GM18907 (cell line): ENCODE results near the gene CCDC85A.
"Not testable (repeated sequence)": the region's sequence is repeated elsewhere in the genome, so short reads cannot be mapped to it uniquely, and the experiment has no call there.

Experiments
- ATAC-seq: cut with Tn5 transposase; IDR thresholded peaks from one replicate; pipeline ENCODE4 v1.9.1; 2021; ENCODE audit warnings: mild to moderate bottlenecking, moderate library complexity; ENCODE audit not compliant: unreplicated experiment

The CCDC85A gene

DNA sequence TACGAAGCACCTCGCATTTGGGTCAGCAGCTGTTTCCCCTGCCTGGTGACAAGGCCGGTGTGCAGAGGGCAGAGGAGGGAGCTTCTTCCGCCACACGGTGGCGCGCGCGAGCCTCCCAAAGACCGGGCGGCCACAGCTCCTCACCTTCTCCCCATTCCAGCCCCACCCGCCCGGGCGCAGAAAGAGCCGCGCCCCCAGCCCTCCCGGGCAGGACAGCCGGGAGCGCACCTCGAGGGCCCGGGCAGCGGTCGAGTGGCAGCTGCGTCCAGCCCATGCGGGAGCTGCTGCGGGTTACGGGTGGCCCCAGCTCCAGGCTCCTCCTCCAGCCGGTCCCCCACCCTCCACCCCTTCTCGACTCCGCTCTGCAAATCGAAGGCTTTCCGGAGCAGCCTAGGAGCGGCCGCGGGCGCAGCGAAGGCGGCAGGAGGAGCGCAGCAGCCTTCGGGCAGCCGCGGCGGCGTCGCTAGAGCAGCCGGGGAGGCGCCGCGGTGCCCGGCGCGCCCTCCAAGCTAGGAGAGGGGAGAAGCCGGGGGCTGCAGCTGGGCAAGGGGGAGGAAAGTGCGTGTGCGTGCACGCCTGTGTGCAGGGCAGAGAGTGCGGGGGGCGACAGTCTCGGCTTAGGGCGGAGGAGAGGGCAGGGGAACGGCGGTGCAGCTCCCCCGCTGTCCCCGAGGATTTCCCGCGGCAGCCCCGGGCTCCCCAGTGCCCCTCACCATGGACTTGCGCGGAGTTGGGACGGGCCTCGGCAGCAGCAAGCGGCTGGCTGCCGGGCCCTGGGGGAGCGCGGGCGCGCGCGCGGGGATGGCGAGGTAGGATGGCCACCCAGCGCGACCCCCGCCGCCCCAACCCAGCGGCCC, at the start of gene CCDC85A:
Gene CCDC85A (plus strand): TSS at position 348 of the 857 bp plus-strand sequence. CDS start 635 bp downstream, outside the sequence.
- ATAC-seq, result peak; percentile 98

DNA sequence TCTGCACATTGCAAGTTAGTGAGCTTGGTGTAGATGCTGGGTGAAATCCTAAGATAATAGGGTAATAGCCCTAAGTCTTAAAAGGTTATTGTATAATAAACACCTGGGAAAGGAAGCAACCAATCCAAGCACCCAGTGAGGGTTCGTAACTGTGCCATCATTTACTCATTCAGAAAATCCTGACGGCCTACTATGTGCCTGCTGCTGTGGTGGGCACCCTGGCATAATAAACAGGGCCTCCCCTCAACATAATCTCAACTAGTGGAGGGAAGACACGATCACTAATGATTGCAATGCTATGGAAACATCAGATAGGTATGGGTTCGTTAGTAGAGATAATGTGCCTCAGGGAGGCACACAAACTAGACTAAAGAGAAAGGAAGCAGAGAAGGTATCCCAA, 48.9 kb upstream of the CCDC85A start:
- no peak for ATAC-seq

DNA sequence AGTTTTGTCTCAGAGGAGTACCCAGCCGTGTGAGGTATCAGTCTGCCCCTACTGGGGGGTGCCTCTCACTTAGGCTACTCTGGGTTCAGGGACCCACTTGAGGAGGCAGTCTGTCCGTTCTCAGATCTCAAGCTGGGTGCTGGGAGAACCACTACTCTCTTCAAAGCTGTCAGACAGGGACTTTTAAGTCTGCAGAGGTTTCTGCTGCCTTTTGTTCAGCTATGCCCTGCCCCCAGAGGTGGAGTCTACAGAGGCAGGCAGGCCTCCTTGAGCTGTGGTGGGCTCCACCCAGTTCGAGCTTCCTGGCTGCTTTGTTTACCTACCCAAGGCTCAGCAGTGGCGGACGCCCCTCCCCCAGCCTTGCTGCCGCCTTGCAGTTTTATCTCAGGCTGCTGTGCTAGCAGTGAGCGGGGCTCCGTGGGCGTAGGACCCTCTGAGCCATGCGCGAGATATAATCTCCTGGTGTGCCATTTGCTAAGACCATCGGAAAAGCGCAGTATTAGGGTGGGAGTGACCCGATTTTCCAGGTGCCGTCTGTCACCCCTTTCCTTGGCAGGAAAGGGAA, 41.2 kb upstream of the CCDC85A start:
- not testable (repeated sequence) for ATAC-seq

DNA sequence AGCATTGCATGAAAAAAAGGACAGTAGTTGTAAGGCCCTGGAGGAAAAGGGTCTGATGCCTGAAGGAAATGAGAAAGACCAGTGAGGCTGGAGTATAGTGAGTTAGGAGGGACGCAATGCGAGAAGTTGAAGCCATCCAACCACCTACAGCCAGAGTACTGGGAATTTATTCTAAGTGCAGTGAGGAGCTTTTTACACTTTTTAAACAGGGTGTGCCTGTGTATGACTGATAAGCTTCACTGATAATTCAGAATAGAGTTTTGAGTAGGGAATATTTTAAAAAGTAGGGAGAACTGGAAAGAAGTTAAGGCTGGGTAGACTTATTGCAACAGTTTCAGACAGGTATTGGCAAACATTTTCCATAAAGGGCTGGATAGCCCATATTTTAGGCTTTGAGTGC, 35.9 kb upstream of the CCDC85A start:
- ATAC-seq, result no peak

DNA sequence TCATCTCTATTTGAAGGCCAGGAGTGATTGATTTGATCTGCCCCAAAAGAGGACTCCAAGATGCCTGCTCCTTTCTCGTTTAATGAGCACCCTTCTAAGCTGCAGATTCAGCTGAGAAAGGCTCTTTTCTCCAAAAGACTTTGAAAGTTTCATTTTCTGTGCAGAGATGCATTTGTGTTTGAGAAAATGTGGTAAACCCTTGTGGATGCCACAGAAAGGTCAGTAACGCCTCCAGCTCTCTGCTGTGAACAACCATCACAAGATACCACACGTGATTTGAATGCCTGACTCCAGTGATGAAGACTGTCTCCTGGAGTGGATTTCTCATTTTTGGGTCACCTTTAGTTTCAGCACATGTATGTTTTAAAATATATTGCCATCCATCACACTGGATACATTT, 35.0 kb upstream of the CCDC85A start:
- no peak for ATAC-seq

DNA sequence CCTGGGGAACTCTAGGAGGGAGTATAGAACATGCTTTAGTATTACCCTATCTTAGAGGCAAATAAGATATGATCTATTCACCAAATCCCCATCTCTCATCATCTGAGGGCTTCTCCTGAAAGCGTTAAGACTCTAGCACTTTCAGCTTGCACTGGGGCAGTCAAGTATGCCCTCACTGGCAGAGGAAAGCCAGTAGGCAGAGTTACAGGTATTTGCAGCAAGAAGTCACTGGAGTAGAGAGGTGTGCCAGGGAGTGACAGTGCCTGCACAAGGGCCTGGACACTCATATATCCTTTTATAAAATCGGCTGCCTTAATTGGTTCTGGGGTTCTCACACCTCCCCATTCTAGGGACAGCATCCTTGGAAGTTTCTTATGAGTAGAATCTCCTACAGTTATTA, 31.9 kb upstream of the CCDC85A start:
- no peak for ATAC-seq

DNA sequence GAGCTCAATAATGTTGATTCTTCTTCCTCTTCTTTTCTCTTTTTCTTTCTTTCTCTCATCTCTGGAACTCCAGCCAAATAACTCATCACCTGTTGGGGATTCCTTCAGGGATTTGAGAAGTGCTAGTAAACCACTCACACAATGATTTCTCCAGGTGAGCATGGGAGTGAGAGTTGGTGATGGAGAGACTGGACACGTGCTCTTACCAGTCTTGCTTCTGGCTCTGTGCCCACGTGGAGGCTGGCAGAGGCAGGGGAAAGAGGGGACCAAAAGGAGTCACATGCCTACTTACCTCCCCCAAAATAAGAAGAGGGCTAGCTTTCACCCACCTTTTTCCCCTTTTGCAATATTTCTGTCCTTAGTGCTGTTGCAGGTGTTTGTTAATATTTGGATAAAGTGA, 28.6 kb upstream of the CCDC85A start:
- ATAC-seq, result no peak

DNA sequence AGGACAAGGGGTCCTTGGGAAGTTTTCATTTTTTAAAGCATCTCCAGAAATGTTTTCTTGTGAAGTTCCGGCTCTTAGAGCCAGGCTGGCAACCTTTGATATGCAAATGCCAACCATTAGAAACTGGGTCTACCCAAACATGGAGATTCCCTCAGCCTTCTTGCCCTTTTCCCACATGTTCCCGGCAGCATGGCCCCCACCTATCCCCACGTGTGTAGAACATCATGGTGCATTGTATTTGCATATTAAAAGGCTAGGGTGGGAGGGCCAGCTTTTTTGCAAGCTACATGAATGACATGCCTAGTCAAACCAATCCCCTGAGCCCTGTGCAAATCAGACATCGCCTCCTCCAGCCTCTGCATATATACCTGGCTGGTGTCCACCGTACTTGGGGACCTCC, 23.9 kb upstream of the CCDC85A start:
- not testable (repeated sequence) for ATAC-seq

DNA sequence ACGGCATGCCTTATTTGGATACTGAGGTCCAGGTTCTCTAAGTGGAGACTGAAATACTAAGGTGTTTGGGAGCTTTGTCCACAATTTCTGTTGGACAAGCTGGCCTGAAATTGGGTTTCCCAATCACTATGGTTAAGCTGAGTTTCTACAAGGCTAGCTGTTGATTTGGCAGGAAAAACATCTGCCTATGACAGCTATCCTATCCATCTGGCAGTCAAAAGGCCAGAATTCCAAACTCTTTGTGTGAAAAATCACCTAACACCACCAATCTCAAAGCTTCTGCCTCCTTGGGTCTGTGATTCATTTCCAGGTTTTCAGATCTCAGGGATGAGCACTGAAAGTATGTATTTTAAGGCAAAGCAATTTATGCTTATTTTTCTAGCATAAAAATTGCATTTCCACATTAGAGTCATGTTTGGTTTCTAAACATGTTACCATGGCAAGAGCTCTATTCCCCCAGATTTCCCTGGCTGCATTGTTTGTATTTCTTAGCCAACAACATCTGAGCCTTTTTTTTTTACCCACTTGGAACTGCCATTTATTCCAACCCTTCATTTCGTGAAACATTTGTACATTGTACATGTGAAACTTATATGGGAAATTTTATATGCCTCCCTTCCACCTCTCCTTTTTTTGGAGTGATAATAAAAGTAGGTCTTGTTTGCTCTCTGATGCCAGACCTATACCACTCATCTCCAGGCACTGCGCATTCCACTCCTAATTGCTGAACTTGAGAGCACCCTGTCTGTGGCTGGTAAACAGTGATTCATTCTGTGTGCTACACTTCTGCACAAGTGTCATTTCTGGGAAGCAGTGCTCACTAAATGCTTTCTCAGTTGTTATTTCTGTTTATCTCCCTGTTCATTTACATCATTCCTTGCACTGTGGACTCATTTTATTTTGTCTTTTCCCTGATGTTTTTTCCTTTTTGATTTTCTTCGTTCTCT, 15.9 kb upstream of the CCDC85A start:
- ATAC-seq, result no peak

DNA sequence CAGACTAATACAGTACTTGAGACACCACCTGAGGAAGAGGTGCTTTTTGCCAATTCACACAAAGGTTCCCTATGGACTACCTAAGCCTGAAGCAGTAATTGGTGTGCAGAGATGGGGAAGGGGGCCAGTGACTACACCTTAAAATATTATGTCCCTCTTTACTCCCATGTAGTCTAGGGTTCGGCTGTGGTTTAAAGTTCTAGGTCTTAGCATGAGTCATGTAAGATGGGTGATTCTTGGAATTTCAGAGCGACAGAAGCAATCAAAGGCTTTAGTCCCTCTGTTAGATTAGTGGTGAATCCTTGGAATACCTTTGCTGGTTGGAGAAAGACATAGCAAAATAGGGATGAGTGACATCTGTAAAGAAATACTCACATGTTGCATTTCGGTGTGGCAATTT, 14.3 kb upstream of the CCDC85A start:
- ATAC-seq, result no peak

DNA sequence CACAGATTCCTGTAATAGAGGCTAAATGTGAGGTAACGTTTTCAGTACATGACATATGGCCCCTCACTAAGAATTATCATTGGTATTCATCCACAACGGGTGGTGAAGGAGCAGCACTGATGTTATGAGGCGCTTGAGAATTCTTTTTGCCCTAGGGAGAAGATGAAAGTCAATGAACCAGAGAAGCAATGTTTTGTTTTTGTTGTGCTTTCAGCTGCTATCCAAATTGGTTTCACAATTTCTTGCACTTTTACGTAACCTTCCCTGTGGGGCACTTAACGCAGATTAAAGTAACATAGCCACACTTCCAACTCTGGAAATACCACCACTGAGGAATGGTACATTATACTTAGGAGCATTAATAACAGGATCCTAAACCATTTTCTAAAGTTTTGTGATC, 13.3 kb upstream of the CCDC85A start:
- ATAC-seq, result no peak

DNA sequence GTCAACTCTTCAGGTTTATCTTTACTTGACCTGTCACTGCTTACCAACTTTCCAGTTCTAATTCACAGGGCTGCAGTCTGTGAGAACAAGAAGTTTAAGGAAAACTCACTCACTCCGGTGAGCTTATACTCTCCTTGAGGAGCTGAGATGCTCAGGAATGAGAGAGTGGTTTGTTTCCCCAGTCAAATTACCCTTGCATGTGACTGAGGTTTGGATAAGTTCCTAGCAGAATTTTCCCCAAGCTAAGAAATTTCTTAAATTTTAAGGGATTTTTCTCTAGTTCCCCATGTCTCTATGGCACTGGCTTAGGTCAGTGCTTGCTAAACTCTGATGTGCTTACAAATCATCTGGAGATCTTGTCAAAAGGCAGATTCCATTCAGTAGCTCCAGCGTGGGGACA, 12.8 kb upstream of the CCDC85A start:
- ATAC-seq, result no peak

DNA sequence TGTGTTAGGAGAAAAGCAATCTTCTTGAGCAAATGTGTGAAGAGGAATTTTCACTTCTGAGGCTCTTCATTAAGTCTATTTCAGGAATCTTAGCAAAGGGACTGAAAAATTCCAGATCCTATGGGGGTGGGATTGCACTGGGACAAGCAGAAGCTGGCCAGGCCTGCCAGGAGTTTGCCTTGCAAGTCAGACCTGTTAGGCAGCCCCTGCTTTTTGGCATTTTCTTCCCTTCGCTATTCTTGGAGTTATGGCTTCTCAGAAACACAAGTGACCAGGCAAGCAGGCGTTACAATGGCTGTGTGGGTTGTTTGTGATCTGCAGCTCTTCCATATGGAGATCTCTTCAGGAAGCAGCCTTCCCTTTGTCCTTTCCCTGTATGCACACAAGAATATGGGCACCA, 8.0 kb upstream of the CCDC85A start:
- ATAC-seq, result no peak

DNA sequence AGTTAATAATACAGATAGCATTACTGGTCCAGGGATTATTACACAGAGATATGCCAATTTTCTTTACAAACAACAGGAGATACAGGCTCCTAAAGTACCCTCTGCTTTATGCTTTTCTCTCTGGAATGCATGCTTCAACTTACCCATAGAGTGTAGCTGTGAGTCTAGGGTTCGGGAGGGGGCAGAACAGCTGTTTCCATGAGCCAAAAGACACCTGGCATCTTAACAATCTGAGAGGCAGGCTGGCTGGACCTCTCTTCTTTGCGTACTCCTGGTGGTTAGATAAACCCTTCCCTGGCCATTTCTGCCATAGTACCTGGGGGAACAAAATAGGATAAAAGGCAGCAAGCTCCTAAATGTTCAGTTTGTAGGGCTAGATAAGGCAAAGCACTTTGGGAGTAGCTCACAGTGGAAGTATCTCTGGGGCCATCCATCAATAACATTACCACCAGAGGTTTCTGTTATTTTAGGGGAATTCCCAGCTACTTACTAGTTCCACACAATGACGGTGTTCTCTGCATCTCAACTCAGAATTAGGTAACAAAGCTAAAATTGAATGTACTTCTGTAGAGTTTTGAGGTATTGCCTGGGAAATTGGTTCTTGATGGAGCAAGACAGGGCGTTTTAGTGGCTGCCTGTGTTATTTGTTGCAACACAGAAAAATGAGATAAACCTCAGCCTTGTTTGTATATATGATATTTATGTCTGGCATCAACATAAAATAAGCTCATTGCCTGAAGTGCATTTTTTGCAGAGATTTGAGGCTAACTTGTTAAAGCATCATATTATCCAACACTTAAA, 6.2 kb upstream of the CCDC85A start:
- ATAC-seq, result peak; percentile 93

DNA sequence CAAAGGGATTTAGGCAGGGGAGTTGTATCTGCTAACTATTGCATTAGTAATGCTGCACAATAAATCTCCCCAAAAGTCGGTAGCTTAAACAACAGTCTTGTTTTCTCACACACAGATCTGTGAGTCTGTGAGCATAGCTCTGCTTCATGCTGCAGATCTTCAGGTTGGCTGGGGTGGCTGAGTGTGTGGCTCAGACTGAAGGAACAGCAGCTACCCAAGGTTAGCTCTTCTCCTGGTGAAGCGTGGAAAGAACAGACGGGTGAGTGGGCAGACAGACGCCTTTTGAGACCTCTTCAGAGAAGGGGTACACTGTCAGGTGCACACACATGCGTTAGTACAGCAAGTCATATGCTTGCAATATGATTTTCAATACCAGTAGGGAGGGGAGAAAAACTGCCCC, 3.9 kb upstream of the CCDC85A start:
- no peak for ATAC-seq

DNA sequence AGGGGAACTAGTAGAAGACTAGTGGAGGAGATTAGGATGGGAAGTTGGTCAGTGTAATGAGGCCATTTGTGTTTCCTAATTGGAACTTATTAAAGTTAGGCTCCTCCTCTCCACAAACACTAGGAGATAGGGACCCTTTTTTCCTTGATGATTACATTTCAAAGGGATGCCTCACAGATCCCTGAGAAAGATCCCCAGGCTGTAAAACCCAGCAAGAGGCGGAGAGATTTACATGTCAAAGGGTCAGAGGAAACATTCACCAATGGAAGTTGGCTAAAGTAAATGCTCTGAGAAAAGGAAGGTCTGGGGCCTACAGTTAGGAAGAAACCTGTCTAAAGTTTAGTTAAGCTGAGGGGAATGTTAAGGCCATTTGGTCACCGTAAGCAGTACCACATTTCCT, 1.4 kb upstream of the CCDC85A start:
- ATAC-seq, result no peak

DNA sequence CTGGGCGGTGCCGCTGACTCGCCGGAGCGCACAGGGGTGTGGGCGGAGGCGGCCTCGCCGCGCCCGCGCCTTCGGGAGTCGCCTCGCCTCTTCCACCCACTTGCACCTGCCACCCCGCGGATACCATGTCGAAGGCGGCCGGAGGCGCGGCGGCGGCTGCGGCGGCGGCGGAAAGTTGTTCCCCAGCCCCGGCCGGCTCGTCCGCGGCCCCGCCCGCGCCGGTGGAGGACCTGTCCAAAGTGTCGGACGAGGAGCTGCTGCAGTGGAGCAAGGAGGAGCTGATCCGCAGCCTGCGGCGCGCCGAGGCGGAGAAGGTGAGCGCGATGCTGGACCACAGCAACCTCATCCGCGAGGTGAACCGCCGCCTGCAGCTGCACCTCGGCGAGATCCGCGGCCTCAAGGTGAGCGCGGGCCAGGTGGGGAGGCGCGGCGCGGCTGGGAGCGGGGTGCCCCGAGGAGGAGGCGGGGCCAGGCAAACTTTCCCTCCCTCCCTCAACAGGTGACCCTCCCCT, 766 bp downstream of the CCDC85A start:
- peak; percentile 22 for ATAC-seq

DNA sequence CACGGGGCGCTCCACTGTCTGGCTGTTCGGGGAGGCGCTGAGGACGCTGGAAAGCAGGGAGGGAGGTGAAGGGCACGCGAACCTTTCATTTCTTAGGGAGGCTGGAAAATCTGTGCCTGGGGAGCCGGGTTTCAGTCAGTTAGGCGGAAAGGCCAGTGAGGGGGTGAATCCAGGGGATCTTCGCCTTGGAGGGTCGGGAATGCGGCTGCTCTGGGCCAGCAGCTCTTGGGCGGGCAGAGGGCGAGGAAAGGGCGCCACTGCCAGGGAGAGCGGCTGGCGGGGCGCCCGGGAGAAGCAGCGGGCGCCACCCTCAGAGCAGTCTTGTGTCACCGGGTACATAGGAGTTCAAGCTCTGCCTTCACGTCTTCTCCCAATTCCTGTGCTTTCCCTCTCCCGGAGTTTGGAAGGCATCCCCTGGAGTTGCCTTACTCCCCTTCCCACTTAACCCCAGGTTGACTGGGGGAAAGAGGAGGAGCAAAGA, 1.4 kb downstream of the CCDC85A start:
- no peak for ATAC-seq

DNA sequence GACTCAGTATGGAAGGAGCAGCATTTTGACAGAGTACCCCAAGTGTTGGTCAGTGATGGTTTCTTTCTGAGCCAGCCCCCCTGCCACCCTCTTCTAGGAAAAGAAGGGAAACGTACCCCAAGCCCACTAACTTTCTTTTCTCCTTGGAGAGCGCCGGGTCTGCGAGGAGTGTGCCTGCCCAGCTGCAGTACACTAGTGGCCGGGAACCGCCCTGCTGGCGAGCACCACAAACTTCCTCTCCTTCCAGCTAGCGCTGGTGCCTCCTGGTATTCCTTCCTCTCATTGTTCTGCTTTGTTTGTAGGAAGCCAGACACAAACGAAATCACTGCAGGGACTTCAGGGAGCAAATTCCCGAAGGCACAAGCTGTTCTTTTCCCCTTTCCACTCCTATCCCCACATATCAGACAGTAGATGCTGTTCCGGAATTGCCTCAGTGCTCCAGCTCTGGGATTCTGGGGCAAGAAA, 1.8 kb downstream of the CCDC85A start:
- no peak for ATAC-seq

DNA sequence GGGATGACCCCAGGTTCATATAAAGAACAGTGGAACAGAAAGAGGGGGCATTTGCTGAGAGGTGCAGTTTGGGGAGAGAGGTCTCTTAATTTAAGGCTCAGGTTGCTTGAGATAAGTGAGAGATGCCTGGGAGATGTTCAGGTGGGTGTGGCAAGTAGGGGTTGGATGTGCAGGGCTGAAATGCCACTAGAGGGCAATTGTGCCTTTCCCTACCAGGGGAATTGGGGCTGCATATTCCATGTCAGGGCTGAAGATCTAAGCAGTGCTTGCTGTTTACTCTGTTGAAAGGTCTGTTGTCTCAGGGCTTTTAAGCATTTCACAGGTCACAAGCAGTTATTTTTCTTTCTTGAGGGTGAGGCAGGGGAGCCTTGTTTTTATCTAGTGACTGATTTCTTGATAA, 7.8 kb downstream of the CCDC85A start:
- no peak for ATAC-seq
